ENCODE results near the gene XAF1. TPM values are rescaled to one million over a fixed set of nuclear protein-coding genes. Genes with fewer than 3 reads are reported as not detected.
"Not testable (repeated sequence)": the region's sequence is repeated elsewhere in the genome, so short reads cannot be mapped to it uniquely, and the experiment has no call there.

XAF1 gene
- total and polyA plus RNA-seq, 12 donors, result 12.4 to 94.8 (median 28.1) TPM

DNA sequence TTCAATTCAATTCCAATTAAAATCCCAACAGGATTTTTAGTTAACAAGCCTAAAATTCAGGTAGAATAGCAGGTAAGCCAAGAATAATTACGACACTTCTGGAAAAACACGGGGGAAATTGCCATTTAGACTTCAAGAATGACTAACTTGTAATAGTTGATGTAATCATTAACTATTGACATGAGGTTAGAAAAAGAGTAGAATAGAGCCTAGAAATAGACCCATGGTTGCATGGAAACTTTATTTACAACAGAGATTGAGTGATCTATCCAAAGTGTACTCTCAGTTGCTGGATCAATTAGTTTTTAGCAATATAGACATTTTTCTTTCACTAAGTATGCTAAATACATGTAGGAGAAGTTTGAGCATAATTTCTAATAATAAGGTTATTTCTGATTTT lies 39.1 kb upstream of the XAF1 start:
- Histone ChIP-seq H3K36me3 (no peaks in the 10 kb centered on the region), H3K9me3 (peaks cover 0 to 19% (median 5%) of the 10 kb centered on the region in 11 donors), H3K4me3 (no peak overlapping the region), H3K4me1 (peaks cover 0 to 21% (median 14%) of the 10 kb centered on the region in 9 donors), H3K27me3 (peaks cover 0 to 71% (median 44%) of the 10 kb centered on the region in 7 donors), H3K27ac (no peak overlapping the region)
- ATAC-seq (no peak), DNase-seq (no peak)
- intact Hi-C loops (cut with DNase I), result no loop called here
- TF ChIP-seq CTCF (IDR thresholded peaks at IDR 0.05), result no peak
- 94 to 96% methylated on average over 2 of the region's 2 CpGs for WGBS, 2 donors

DNA sequence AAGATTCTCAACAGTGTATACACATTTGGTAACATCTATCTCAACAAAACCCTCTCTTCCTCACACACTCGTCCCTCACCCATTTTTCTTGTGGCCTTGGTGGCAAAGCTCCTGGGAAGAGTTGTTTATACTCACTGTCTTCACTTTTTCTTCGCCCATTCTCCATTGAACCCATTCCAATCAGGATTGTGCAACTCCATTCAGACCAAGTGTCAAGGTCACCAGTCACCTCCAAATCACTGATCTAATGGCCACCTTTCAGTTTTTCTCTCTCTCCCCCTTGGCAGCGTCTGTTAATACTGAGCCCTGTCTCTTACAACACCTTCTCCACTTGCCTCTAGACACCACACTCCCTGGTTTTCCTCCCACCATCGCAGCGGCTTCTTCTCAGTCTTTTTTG lies 34.1 kb upstream of the XAF1 start:
- no peak for DNase-seq
- intact Hi-C loops (cut with DNase I), result no loop called here
- Histone ChIP-seq H3K4me3 (no peak overlapping the region), H3K27me3 (peaks cover 0 to 44% (median 21%) of the 10 kb centered on the region in 7 donors), H3K36me3 (no peaks in the 10 kb centered on the region), H3K9me3 (peaks cover 0 to 2% (median 0%) of the 10 kb centered on the region in 11 donors), H3K27ac (no peak overlapping the region), H3K4me1 (no peaks in the 10 kb centered on the region)
- ATAC-seq, result no peak
- 80 to 82% methylated on average over 5 of the region's 5 CpGs for WGBS, 2 donors
- no peak for TF ChIP-seq CTCF (IDR thresholded peaks at IDR 0.05)

DNA sequence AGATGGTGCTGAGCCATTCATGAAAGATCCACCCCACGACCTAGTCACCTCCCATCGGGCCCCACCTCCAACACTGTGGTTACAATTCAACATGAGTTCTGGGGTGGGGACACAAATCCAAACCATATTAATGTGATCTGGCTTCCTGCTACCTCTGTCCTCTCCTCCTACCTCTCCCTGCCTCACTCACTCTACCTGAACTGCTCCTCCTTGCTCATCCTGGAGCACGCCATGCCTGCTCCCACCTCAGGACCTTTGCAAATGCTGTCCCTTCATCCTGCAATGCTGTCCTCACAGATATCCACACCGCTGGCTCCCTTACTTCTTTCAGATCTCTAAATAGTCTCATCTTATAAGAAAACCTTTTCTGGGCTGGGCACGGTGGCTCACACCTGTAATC lies 31.8 kb upstream of the XAF1 start:
- DNase-seq, result no peak
- no peaks in the 10 kb centered on the region for H3K9me3 ChIP-seq
- no peak overlapping the region for H3K27ac ChIP-seq
- no peak overlapping the region for H3K4me3 ChIP-seq
- no peak for TF ChIP-seq CTCF (IDR thresholded peaks at IDR 0.05)
- no peak for ATAC-seq
- no peaks in the 10 kb centered on the region for H3K36me3 ChIP-seq
- WGBS, 2 donors, result 84 to 88% methylated on average over 5 of the region's 5 CpGs
- peaks cover 0 to 39% (median 17%) of the 10 kb centered on the region in 7 donors for H3K27me3 ChIP-seq
- intact Hi-C loops (cut with DNase I), result no loop called here
- no peaks in the 10 kb centered on the region for H3K4me1 ChIP-seq

GRCh38 chr17:6729531-6729930 lies 26.3 kb upstream of the XAF1 start:
- 57 to 67% methylated on average over 4 of the region's 4 CpGs for WGBS, 2 donors
- intact Hi-C loops (cut with DNase I), result no loop called here
- ATAC-seq (no peak), DNase-seq (no peak)
- no peak for TF ChIP-seq CTCF (IDR thresholded peaks at IDR 0.05)
- Histone ChIP-seq H3K9me3 (no peaks in the 10 kb centered on the region), H3K4me3 (no peak overlapping the region), H3K27ac (no peak overlapping the region), H3K4me1 (no peaks in the 10 kb centered on the region), H3K27me3 (peaks cover 0 to 12% (median 0%) of the 10 kb centered on the region in 7 donors), H3K36me3 (no peaks in the 10 kb centered on the region)

- 93 to 95% methylated on average over 6 of the region's 6 CpGs for WGBS, 2 donors
- intact Hi-C loops (cut with DNase I); H3K36me3 ChIP-seq; H3K9me3 ChIP-seq; H3K4me1 ChIP-seq; H3K27ac ChIP-seq; ATAC-seq; H3K4me3 ChIP-seq; DNase-seq: not testable (repeated sequence)
- peaks cover 0 to 19% (median 0%) of the 10 kb centered on the region in 7 donors for H3K27me3 ChIP-seq
Measured at GRCh38 chr17:6746665-6747064, 9.2 kb upstream of the XAF1 start.
